ACC112 (cell line): ENCODE results near the gene JMJD1C.
"Not testable (repeated sequence)": the region's sequence is repeated elsewhere in the genome, so short reads cannot be mapped to it uniquely, and the experiment has no call there.

ENCODE experiments used
- H2AFZ ChIP-seq: fragments of 200-600 bp; sonication (generic); one replicate; pipeline ENCODE4 v1.6.0; 2017; ENCODE audit warnings: antibody characterized with exemption, low read length; ENCODE audit not compliant: unreplicated experiment
- H3K27ac ChIP-seq: fragments of 200-600 bp; sonication (generic); 2 replicates; pipeline ENCODE4 v1.5.1; 2014; ENCODE audit warnings: low read depth, mild to moderate bottlenecking, antibody characterized with exemption, low read length, moderate library complexity
- H3K27me3 ChIP-seq: fragments of 200-600 bp; sonication (generic); 2 replicates; pipeline ENCODE4 v1.6.1; 2014; ENCODE audit warnings: mild to moderate bottlenecking, antibody characterized with exemption, low read length, moderate library complexity, mixed read lengths; ENCODE audit not compliant: insufficient read depth
- H3K36me3 ChIP-seq: fragments of 200-600 bp; sonication (generic); 2 replicates; pipeline ENCODE4 v1.6.1; 2016; ENCODE audit warnings: mild to moderate bottlenecking, antibody characterized with exemption, low read length, moderate library complexity, mixed read lengths; ENCODE audit not compliant: insufficient read depth
- H3K4me1 ChIP-seq: fragments of 200-600 bp; sonication (generic); one replicate; pipeline ENCODE4 v1.6.1; 2016; ENCODE audit warnings: low read length, mixed read lengths; ENCODE audit not compliant: insufficient read depth, unreplicated experiment, control insufficient read depth
- H3K4me3 ChIP-seq: fragments of 200-600 bp; sonication (generic); 2 replicates; pipeline ENCODE4 v1.5.1; 2014; ENCODE audit warnings: mild to moderate bottlenecking, low read depth, low read length
- H3K79me2 ChIP-seq: fragments of 200-600 bp; sonication (generic); one replicate; pipeline ENCODE4 v1.6.0; 2016; ENCODE audit warnings: low read length; ENCODE audit not compliant: control insufficient read depth, unreplicated experiment, insufficient read depth

Gene JMJD1C

GRCh38 chr10:63235136-63235535, 230.6 kb downstream of the JMJD1C start:
- H3K4me3 ChIP-seq, H3K36me3 ChIP-seq, H3K27me3 ChIP-seq, H3K27ac ChIP-seq, H2AFZ ChIP-seq: not testable (repeated sequence)
- Histone ChIP-seq H3K4me1 (peaks cover 22% of the 10 kb centered on the region), H3K79me2 (peaks cover 74% of the 10 kb centered on the region)

GRCh38 chr10:63229161-63229560, 236.6 kb downstream of the JMJD1C start:
- no peaks in the 10 kb centered on the region for H3K27me3 ChIP-seq
- no peaks in the 10 kb centered on the region for H3K36me3 ChIP-seq
- no peak overlapping the region for H3K4me3 ChIP-seq
- H3K79me2 ChIP-seq, result peaks cover 80% of the 10 kb centered on the region
- H3K4me1 ChIP-seq, result peaks cover 24% of the 10 kb centered on the region
- H3K27ac ChIP-seq, result no peak overlapping the region
- H2AFZ ChIP-seq, result no peak overlapping the region

- H3K27ac ChIP-seq, result no peak overlapping the region
- peaks cover 76% of the 10 kb centered on the region for H3K79me2 ChIP-seq
- no peaks in the 10 kb centered on the region for H3K27me3 ChIP-seq
- no peak overlapping the region for H2AFZ ChIP-seq
- H3K4me1 ChIP-seq, result peaks cover 21% of the 10 kb centered on the region
- no peak overlapping the region for H3K4me3 ChIP-seq
- no peaks in the 10 kb centered on the region for H3K36me3 ChIP-seq
These were observed 237.5 kb downstream of the JMJD1C start for GRCh38 chr10:63228237-63228636.

GRCh38 chr10:63227207-63227895, 238.4 kb downstream of the JMJD1C start:
- Histone ChIP-seq H3K36me3 (no peaks in the 10 kb centered on the region), H2AFZ (no peak overlapping the region), H3K27me3 (no peaks in the 10 kb centered on the region), H3K4me3 (0 out of 2 replicates have a peak overlapping the region, but pooled peaks have one; percentile 7), H3K4me1 (peaks cover 18% of the 10 kb centered on the region), H3K27ac (no peak overlapping the region), H3K79me2 (peaks cover 71% of the 10 kb centered on the region)

- Histone ChIP-seq H3K4me1 (peaks cover 17% of the 10 kb centered on the region), H3K36me3 (no peaks in the 10 kb centered on the region), H3K79me2 (peaks cover 63% of the 10 kb centered on the region), H3K4me3 (no peak overlapping the region), H3K27me3 (no peaks in the 10 kb centered on the region), H3K27ac (no peak overlapping the region), H2AFZ (no peak overlapping the region)
These were observed 241.5 kb downstream of the JMJD1C start for GRCh38 chr10:63224241-63224640.

GRCh38 chr10:63221950-63222349, 243.8 kb downstream of the JMJD1C start:
- H3K36me3 ChIP-seq, result no peaks in the 10 kb centered on the region
- H3K27ac ChIP-seq, result no peak overlapping the region
- H2AFZ ChIP-seq, result no peak overlapping the region
- H3K4me1 ChIP-seq, result peaks cover 8% of the 10 kb centered on the region
- H3K27me3 ChIP-seq, result no peaks in the 10 kb centered on the region
- peaks cover 54% of the 10 kb centered on the region for H3K79me2 ChIP-seq
- no peak overlapping the region for H3K4me3 ChIP-seq

GRCh38 chr10:63219749-63220148, 246.0 kb downstream of the JMJD1C start:
- Histone ChIP-seq H3K27me3 (no peaks in the 10 kb centered on the region), H3K79me2 (peaks cover 51% of the 10 kb centered on the region), H3K4me3 (no peak overlapping the region), H3K27ac (no peak overlapping the region), H3K36me3 (peaks cover 5% of the 10 kb centered on the region; the same call in 1 of the 2 replicates), H3K4me1 (peaks cover 10% of the 10 kb centered on the region), H2AFZ (no peak overlapping the region)

- H3K27me3 ChIP-seq, result no peaks in the 10 kb centered on the region
- H3K4me1 ChIP-seq, result peaks cover 18% of the 10 kb centered on the region
- no peak overlapping the region for H2AFZ ChIP-seq
- peaks cover 59% of the 10 kb centered on the region for H3K79me2 ChIP-seq
- H3K36me3 ChIP-seq, result peaks cover 19% of the 10 kb centered on the region
- peak overlapping the region; percentile 43 for H3K27ac ChIP-seq
- H3K4me3 ChIP-seq, result peak overlapping the region; percentile 22; the same call in 1 of the 2 replicates
These were observed 248.6 kb downstream of the JMJD1C start for GRCh38 chr10:63217120-63217605.

GRCh38 chr10:63214571-63214970, 251.2 kb downstream of the JMJD1C start:
- H3K27me3 ChIP-seq, result no peaks in the 10 kb centered on the region
- no peak overlapping the region for H2AFZ ChIP-seq
- H3K4me3 ChIP-seq, result no peak overlapping the region
- peaks cover 24% of the 10 kb centered on the region for H3K36me3 ChIP-seq
- H3K27ac ChIP-seq, result peak overlapping the region; percentile 51
- peaks cover 34% of the 10 kb centered on the region for H3K4me1 ChIP-seq
- H3K79me2 ChIP-seq, result peaks cover 71% of the 10 kb centered on the region

GRCh38 chr10:63213489-63213888, 252.3 kb downstream of the JMJD1C start:
- Histone ChIP-seq H3K4me1 (peaks cover 45% of the 10 kb centered on the region), H2AFZ (no peak overlapping the region), H3K27me3 (no peaks in the 10 kb centered on the region), H3K4me3 (no peak overlapping the region), H3K36me3 (peaks cover 25% of the 10 kb centered on the region), H3K79me2 (peaks cover 67% of the 10 kb centered on the region), H3K27ac (no peak overlapping the region)

GRCh38 chr10:63210611-63211196, 255.1 kb downstream of the JMJD1C start:
- Histone ChIP-seq H3K36me3 (peaks cover 44% of the 10 kb centered on the region), H3K4me1 (peaks cover 63% of the 10 kb centered on the region), H3K4me3 (no peak overlapping the region), H2AFZ (no peak overlapping the region), H3K27me3 (no peaks in the 10 kb centered on the region), H3K27ac (0 out of 2 replicates have a peak overlapping the region, but pooled peaks have one; percentile 17), H3K79me2 (peaks cover 71% of the 10 kb centered on the region)
